ENCODE results near the gene HLA-DRA. TPM values are rescaled to one million over a fixed set of nuclear protein-coding genes. Genes with fewer than 3 reads are reported as not detected.

Gene HLA-DRA
- 100 to 1,000 TPM in 1 of 2 donors, 10 to 100 TPM in 1; 20.3 to 114 TPM for total RNA-seq

GRCh38 chr6:32439602-32440214 lies at the start of gene HLA-DRA:
Gene HLA-DRA (plus strand): TSS chr6:32439887. CDS start chr6:32439951, 64 bp downstream.

GRCh38 chr6:32406857-32407256 lies 32.8 kb upstream of the HLA-DRA start, which contains the start of gene BTNL2:
Gene BTNL2 (minus strand): TSS chr6:32407181. CDS start chr6:32407123, 58 bp downstream.

Other genes starting within 250 kb of the HLA-DRA start
- gene PBX2, start 249.7 kb upstream of the HLA-DRA start, total RNA-seq = 10 to 100 TPM; 33.0 to 36.3 TPM
- gene GPSM3, start 247.2 kb upstream of the HLA-DRA start, total RNA-seq = 10 to 100 TPM in 1 of 2 donors, 1 to 10 TPM in 1; 8.6 to 13.3 TPM
- gene NOTCH4, start 215.8 kb upstream of the HLA-DRA start, total RNA-seq = 1 to 10 TPM; 2.8 to 3.0 TPM
- not detected for gene TSBP1, start 68.0 kb upstream of the HLA-DRA start, total RNA-seq
- gene BTNL2, start 32.7 kb upstream of the HLA-DRA start, total RNA-seq = not detected
- gene HLA-DRB5, start 90.4 kb downstream of the HLA-DRA start, total RNA-seq = under 1 TPM in 1 of 2 donors, not detected in 1; 0.34 TPM
- 10 to 100 TPM in 1 of 2 donors, 1 to 10 TPM in 1; 8.9 to 17.0 TPM for gene HLA-DRB1, start 150.0 kb downstream of the HLA-DRA start, total RNA-seq
- under 1 TPM; under 0.01 to 0.69 TPM for gene HLA-DQA1, start 197.5 kb downstream of the HLA-DRA start, total RNA-seq
- 1 to 10 TPM; 1.7 to 3.3 TPM for gene HLA-DQB1, start 226.8 kb downstream of the HLA-DRA start, total RNA-seq